Pancreas (tissue), 10 donors: ENCODE results near the gene SLC16A3. TPM values are rescaled to one million over a fixed set of nuclear protein-coding genes. Genes with fewer than 3 reads are reported as not detected.

Experiments used
- ATAC-seq, 4 donors: fragments of 200-7000 bp; cut with Tn5 transposase; one replicate each; pipeline versions ENCODE4 v1.8.0 to v1.9.1; 2020; ENCODE audit warnings: mild to moderate bottlenecking in 4 of 4, moderate library complexity in 4 of 4
- DNase-seq, 6 donors: peaks; one replicate each; pipeline ENCODE4 v3.0.0-alpha.2; 2020
- FAIRE-seq: peaks from 2 replicates; lab custom pipeline; 2012; peaks lifted over from hg19 to GRCh38; lab: Jason Lieb, UNC
- H3K27ac ChIP-seq, 4 donors: fragments of 200-600 bp; sonication (generic); 1 replicate in 3 of 4; 2 replicates in 1 of 4; pipeline versions ENCODE4 v1.5.0 to v1.8.0; 2020
- H3K27me3 ChIP-seq, 4 donors: fragments of 200-600 bp; one replicate each; pipeline ENCODE4 v1.8.0; 2021
- H3K36me3 ChIP-seq, 3 donors: fragments of 200-600 bp; sonication (generic) in 1 of 3; one replicate each; pipeline versions ENCODE4 v1.5.0 to v1.8.0; 2020 to 2021
- H3K4me1 ChIP-seq, 3 donors: fragments of 200-600 bp; one replicate each; pipeline ENCODE4 v1.8.0; 2021
- H3K4me3 ChIP-seq, 4 donors: fragments of 200-600 bp; sonication (generic) in 2 of 4; one replicate each; pipeline versions ENCODE4 v1.5.0 to v1.8.0; 2020 to 2021
- H3K9me3 ChIP-seq, 4 donors: fragments of 200-600 bp; one replicate each; pipeline ENCODE4 v1.8.0; 2021
- WGBS, 2 donors: extraction: QIAGEN DNeasy Blood & Tissue Kit; methylation state at CpG; one replicate each; pipeline ENCODE4 v1.1.7; 2013; 5-methylcytosine and 5-hydroxymethylcytosine counted together
- intact Hi-C, 3 donors: fragments of 100-400 bp; cut with DNase I; formaldehyde crosslinking; loops; one replicate each; pipeline versions ENCODE4 v1.11.1 to v1.14.2; 2022
- polyA plus RNA-seq, 2 donors: library from polyadenylated mRNA; stranded (reverse); fragments of 200-250 nt; gene quantifications; one replicate each; pipeline ENCODE4 v1.2.3, GENCODE V29; 2013
- total RNA-seq, 6 donors: library from RNA; stranded (reverse); fragmentation: NEBNext Ultra II Directional in 4 of 6; extraction: Animal tissue kit (Norgen Biotek cat#: 25700) in 4 of 6; gene quantifications; one replicate each; pipeline versions ENCODE4 v1.2.1 to v1.2.4, GENCODE V29; 2021 to 2023
- TF ChIP-seq, protein P1 (sequence below), 4 donors: fragments of 200-600 bp; sonication (generic) in 3 of 4; IDR thresholded peaks; one replicate each; pipeline versions ENCODE4 v1.5.0 to v1.8.0; 2021; ENCODE audit warnings: antibody characterized with exemption in 4 of 4
- donor health status: healthy with polysubstance abuse.
- donor health status: DM: no; HTN: no; CAD: no; lungs with moderate emphysema.
- donor health status: DM: no; HTN: no; CAD: no.
- donor health status: control.
- donor health status: control.
- donor health status: Bipolar disorder and iron deficiency.
- donor health status: DM: yes; HTN: yes; CAD: no.
- donor health status: DM: no; HTN: no; CAD: no.
- donor health status: DM: no; HTN: no; CAD: no.
- donor health status: DM: yes; HTN: yes; CAD: no.

Gene SLC16A3
- total RNA-seq (10 to 100 TPM in 2 of 6 donors, 1 to 10 TPM in 4; 1.2 to 22.8 (median 4.2) TPM), polyA plus RNA-seq (1 to 10 TPM; 3.5 TPM)

DNA sequence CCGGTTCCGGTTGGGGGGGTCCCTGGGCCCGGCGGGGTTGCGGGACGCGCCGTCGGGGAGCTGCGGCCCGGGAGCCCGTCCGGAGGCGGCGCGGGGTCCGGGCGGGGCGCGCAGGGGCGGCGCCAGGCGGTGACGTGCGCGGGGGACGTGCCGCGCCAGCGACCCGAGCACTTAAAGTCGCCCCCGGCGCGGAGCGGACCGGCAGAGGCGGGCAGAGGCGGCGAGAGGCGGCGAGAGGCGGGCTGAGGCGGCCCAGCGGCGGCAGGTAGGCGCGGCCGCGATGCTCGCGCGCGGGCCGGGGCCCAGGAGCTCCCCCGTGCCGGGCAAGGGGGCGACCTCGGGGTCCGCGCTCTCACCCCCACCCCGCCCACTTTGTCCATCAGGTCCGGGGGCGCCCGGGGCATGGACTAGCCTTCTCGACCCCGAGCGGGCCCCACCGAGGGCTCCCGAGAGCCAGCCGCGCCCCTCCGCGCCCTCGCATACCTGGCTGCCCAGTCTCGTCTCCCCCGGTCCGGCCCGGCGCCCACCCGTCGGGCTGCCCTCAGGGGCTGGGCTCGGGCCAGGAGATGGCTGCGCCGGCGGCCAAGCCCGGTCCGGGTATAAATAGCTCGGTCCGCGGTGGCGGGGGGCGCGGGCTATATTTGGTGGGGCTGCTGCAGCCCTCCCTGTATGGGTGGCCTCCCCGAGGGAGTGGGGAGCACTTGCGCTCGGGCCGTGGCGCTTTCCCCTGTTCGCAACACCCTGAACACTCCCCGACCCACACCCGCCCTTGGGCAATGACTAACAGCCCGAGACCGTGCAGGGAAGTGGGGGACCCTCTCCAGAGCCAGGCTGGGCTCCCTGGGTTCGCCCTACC lies at the start of gene SLC16A3:
SLC16A3 (plus strand) TSS at position 201 of the 856 bp plus-strand sequence. CDS start 6,967 bp downstream, outside the sequence.
- peak within 1 kb of the TSS in 3 of 4 donors; percentile 13 to 84 (median 73) for H3K27ac ChIP-seq
- peak in 3 of 6 donors; percentile 46 to 80 (median 79) for DNase-seq
- no peaks in the 10 kb centered on the region for H3K36me3 ChIP-seq
- H3K27me3 ChIP-seq, result no peaks in the 10 kb centered on the region
- 11 to 18% methylated on average over 79 to 105 of the region's 105 CpGs for WGBS, 2 donors
- no peak for FAIRE-seq
- H3K4me3 ChIP-seq, result peak within 1 kb of the TSS in 3 of 4 donors; percentile 2 to 40 (median 17)
- H3K4me1 ChIP-seq, result peaks cover 0 to 5% (median 0%) of the 10 kb centered on the region in 3 donors
- TF ChIP-seq, protein P1, sequence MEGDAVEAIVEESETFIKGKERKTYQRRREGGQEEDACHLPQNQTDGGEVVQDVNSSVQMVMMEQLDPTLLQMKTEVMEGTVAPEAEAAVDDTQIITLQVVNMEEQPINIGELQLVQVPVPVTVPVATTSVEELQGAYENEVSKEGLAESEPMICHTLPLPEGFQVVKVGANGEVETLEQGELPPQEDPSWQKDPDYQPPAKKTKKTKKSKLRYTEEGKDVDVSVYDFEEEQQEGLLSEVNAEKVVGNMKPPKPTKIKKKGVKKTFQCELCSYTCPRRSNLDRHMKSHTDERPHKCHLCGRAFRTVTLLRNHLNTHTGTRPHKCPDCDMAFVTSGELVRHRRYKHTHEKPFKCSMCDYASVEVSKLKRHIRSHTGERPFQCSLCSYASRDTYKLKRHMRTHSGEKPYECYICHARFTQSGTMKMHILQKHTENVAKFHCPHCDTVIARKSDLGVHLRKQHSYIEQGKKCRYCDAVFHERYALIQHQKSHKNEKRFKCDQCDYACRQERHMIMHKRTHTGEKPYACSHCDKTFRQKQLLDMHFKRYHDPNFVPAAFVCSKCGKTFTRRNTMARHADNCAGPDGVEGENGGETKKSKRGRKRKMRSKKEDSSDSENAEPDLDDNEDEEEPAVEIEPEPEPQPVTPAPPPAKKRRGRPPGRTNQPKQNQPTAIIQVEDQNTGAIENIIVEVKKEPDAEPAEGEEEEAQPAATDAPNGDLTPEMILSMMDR (IDR thresholded peaks at IDR 0.05), result no peak
- H3K9me3 ChIP-seq, result no peaks in the 10 kb centered on the region
- intact Hi-C loops, result no loop called here
- ATAC-seq, result peak in 3 of 4 donors; percentile 3 to 21 (median 8)

DNA sequence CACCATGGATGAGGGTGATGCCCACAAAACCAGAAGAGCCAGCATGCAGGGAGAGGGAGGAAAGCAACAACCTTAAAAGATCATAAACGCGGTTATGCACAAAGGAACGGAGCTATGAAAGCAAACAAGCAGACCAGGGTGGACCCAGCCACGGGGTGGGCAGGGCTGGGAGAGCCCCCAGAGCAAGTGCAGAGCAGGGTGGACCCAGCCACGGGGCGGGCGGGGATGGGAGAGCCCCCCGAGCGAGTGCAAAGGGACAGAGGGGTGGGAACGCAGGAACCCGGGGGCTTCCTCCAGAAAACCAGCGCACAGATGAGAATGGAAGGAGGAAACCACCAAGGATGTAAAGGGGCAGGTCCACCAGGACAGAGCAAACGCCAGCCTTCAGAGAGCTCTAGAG lies 49.4 kb upstream of the SLC16A3 start:
- TF ChIP-seq, protein P1 (IDR thresholded peaks at IDR 0.05), result no peak
- FAIRE-seq, result no peak
- no peak for ATAC-seq

GRCh38 chr17:82179946-82180475 lies 48.8 kb upstream of the SLC16A3 start:
- WGBS, 2 donors, result 95% methylated on average over 10 of the region's 10 CpGs
- H3K27me3 ChIP-seq, result no peaks in the 10 kb centered on the region
- no peak for ATAC-seq
- H3K4me1 ChIP-seq, result no peaks in the 10 kb centered on the region
- H3K4me3 ChIP-seq, result no peak overlapping the region
- no peak overlapping the region for H3K27ac ChIP-seq
- peaks cover 0 to 19% (median 0%) of the 10 kb centered on the region in 3 donors for H3K36me3 ChIP-seq
- DNase-seq, result peak in 1 of 6 donors; percentile 36
- TF ChIP-seq, protein P1 (IDR thresholded peaks at IDR 0.05), result no peak
- H3K9me3 ChIP-seq, result no peaks in the 10 kb centered on the region
- intact Hi-C loops, result no loop called here
- no peak for FAIRE-seq

More for the DNA sequence above, 49.4 kb upstream of the SLC16A3 start:
- Histone ChIP-seq H3K27ac (no peak overlapping the region), H3K9me3 (no peaks in the 10 kb centered on the region), H3K4me1 (no peaks in the 10 kb centered on the region), H3K36me3 (peaks cover 0 to 19% (median 0%) of the 10 kb centered on the region in 3 donors), H3K27me3 (no peaks in the 10 kb centered on the region), H3K4me3 (no peak overlapping the region)
- peak in 1 of 6 donors; percentile 23 for DNase-seq
- intact Hi-C loops, result no loop called here
- 90 to 92% methylated on average over 13 of the region's 13 CpGs for WGBS, 2 donors

DNA sequence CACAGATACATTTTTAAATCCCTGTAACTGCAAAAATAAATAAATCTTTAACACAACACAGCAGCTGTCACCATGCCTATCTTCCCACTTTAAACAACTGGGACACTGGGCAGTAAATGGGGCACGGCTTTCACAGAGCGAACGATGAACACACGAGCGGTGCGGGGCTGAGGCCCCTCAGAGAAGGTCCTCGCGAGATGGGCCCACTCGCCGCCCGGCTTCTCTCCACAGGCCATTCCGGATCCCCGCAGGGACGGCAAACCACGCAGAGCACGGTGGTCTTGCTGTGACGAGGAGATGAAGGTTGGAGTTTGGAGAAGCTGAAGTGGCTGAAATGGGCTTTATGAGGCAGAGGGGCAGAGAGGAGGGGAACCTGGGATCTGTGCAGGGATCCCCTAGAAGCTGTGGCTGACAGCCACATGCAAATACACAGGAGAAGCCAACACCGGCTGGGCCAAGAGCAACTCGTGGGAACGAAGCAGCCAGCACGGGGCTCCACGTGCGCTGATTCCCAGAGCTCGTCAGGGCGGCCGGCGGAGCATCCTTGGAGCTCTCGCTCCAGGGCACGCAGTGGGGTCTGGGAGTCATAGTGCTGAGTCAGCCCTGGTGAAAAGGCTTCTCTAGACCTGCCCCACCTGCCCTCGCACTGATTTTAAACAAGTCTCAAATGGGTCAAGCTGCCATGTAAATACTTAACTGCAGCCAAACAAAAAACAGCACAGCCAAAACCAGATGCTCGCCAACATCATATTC lies 47.9 kb upstream of the SLC16A3 start:
- no peak for FAIRE-seq

More for the DNA sequence above, 47.9 kb upstream of the SLC16A3 start:
- intact Hi-C loops, result no loop called here
- H3K4me3 ChIP-seq, result no peak overlapping the region
- ATAC-seq (peak in 2 of 4 donors; percentile 43 to 72), DNase-seq (peak in 3 of 6 donors; percentile 36 to 45 (median 45))
- peaks cover 0 to 19% (median 0%) of the 10 kb centered on the region in 3 donors for H3K36me3 ChIP-seq
- no peak overlapping the region for H3K27ac ChIP-seq
- H3K27me3 ChIP-seq, result no peaks in the 10 kb centered on the region
- 65 to 79% methylated on average over 31 of the region's 31 CpGs for WGBS, 2 donors
- no peaks in the 10 kb centered on the region for H3K4me1 ChIP-seq
- H3K9me3 ChIP-seq, result no peaks in the 10 kb centered on the region
- TF ChIP-seq, protein P1 (IDR thresholded peaks at IDR 0.05), result no peak
